GM12878 (cell line): ENCODE measurements around the gene CD70. TPM values are rescaled to one million over a fixed set of nuclear protein-coding genes. Genes with fewer than 3 reads are reported as not detected.

Source experiments
- ASH2L ChIP-seq: fragments of 300-600, 200-600 bp; sonication (generic); IDR thresholded peaks from 2 replicates; pipeline ENCODE4 v1.6.1; 2017; ENCODE audit warnings: low read depth, mild to moderate bottlenecking, borderline replicate concordance
- CEBPB ChIP-seq, 2 experiments: fragments of 150-350 bp in 1 of 2; IDR thresholded peaks; 2 replicates each; pipeline ENCODE4 v1.6.1; 2012 to 2014; ENCODE audit warnings: low read depth in 2 of 2, low read length in 2 of 2, borderline replicate concordance in 1 of 2, inconsistent platforms in 1 of 2
- CHD1 ChIP-seq: IDR thresholded peaks from 2 replicates; pipeline ENCODE4 v1.6.1; 2012; ENCODE audit warnings: low read depth, low read length, improper control_type of control experiment
- FOXK2 ChIP-seq: fragments of 450-650 bp; IDR thresholded peaks from 2 replicates; pipeline ENCODE4 v1.6.1; 2017; ENCODE audit warnings: mild to moderate bottlenecking, moderate library complexity
- MEF2A ChIP-seq: IDR thresholded peaks from 2 replicates; pipeline ENCODE4 v1.6.1; 2011; ENCODE audit warnings: low read depth, mild to moderate bottlenecking, low read length, moderate library complexity; ENCODE audit not compliant: insufficient read depth
- MYC ChIP-seq: IDR thresholded peaks from 2 replicates; pipeline ENCODE4 v1.6.1; 2011; ENCODE audit warnings: mild to moderate bottlenecking, low read length, moderate library complexity, inconsistent platforms; ENCODE audit not compliant: insufficient read depth, insufficient replicate concordance, insufficient read length, severe bottlenecking
- NFIC ChIP-seq: IDR thresholded peaks from 2 replicates; pipeline ENCODE4 v1.6.1; 2012; ENCODE audit warnings: low read depth, mild to moderate bottlenecking, inconsistent platforms, low read length, moderate library complexity
- NFXL1 ChIP-seq: fragments of 450-650 bp; IDR thresholded peaks from 2 replicates; pipeline ENCODE4 v1.6.1; 2017; ENCODE audit warnings: antibody characterized with exemption, mild to moderate bottlenecking, borderline replicate concordance
- NFYA ChIP-seq: IDR thresholded peaks from 2 replicates; pipeline ENCODE4 v1.6.1; 2011; ENCODE audit warnings: low read depth, mild to moderate bottlenecking, low read length, improper control_type of control experiment, borderline replicate concordance
- NR2C1 ChIP-seq: fragments of 450-650 bp; IDR thresholded peaks from 2 replicates; pipeline ENCODE4 v1.6.1; 2017; ENCODE audit warnings: antibody characterized with exemption, mild to moderate bottlenecking, moderate library complexity
- PAX8 ChIP-seq: fragments of 450-650 bp; IDR thresholded peaks from 2 replicates; pipeline ENCODE4 v1.6.1; 2017; ENCODE audit warnings: mild to moderate bottlenecking, moderate library complexity
- POLR2A ChIP-seq: IDR thresholded peaks from 2 replicates; pipeline ENCODE4 v1.6.1; 2011; ENCODE audit warnings: low read depth, mild to moderate bottlenecking, low read length
- SUZ12 ChIP-seq: fragments of 200-600 bp; sonication (generic); IDR thresholded peaks from one replicate; pipeline ENCODE4 v1.6.1; 2018; ENCODE audit warnings: antibody characterized with exemption, mild to moderate bottlenecking; ENCODE audit not compliant: unreplicated experiment
- TBL1XR1 ChIP-seq: IDR thresholded peaks from 2 replicates; pipeline ENCODE4 v1.6.1; 2012; ENCODE audit warnings: low read depth, low read length, improper control_type of control experiment
- TCF12 ChIP-seq: IDR thresholded peaks from 2 replicates; pipeline ENCODE4 v1.6.1; 2011; ENCODE audit warnings: low read depth, mild to moderate bottlenecking, low read length
- TCF7 ChIP-seq: IDR thresholded peaks from 2 replicates; pipeline ENCODE4 v1.6.1; 2014; ENCODE audit warnings: antibody characterized with exemption, borderline replicate concordance
- YBX1 ChIP-seq: fragments of 450-650 bp; IDR thresholded peaks from 2 replicates; pipeline ENCODE4 v1.6.1; 2016; ENCODE audit warnings: antibody characterized with exemption
- polyA plus RNA-seq, 11 experiments: library from polyadenylated mRNA; depleted of rRNA in 4 of 11; unstranded in 6 of 11; stranded (reverse) in 5 of 11; fragments of >200 nt; fragmentation: Nextera tagmentation in 4 of 11; fragmentation: Illumina TruSeq in 1 of 11; extraction: Ambion mirVana in 4 of 11; extraction: Trizol in 1 of 11; gene quantifications; 1 replicate in 1 of 11; 2 replicates in 10 of 11; pipeline versions ENCODE4 v1.2.1 to v1.2.3, GENCODE V29; 2011 to 2016; ENCODE audit warnings: inconsistent platforms in 2 of 11, missing spikeins in 2 of 11, low read depth in 1 of 11
- total RNA-seq, 4 experiments: library from RNA; depleted of rRNA in 3 of 4; stranded (reverse); fragments of >200 nt in 3 of 4; fragmentation: Illumina TruSeq in 1 of 4; extraction: Trizol in 1 of 4; gene quantifications; 2 replicates each; pipeline versions ENCODE4 v1.2.1 to v1.2.3, GENCODE V29; 2013 to 2021
- TF ChIP-seq, protein P1 (sequence below): fragments of 450-650 bp; IDR thresholded peaks from 2 replicates; pipeline ENCODE4 v1.6.1; 2018; ENCODE audit warnings: borderline replicate concordance, mild to moderate bottlenecking; ENCODE audit not compliant: partially characterized antibody
- TF ChIP-seq, protein P2 (sequence below): fragments of 150-350 bp; IDR thresholded peaks from 2 replicates; pipeline ENCODE4 v1.6.1; 2014; ENCODE audit warnings: mild to moderate bottlenecking, low read depth, low read length
- TF ChIP-seq, protein P3 (sequence below): fragments of 450-650 bp; IDR thresholded peaks from 2 replicates; pipeline ENCODE4 v1.6.1; 2016; ENCODE audit warnings: mild to moderate bottlenecking, moderate library complexity, borderline replicate concordance
- TF ChIP-seq, protein P4 (sequence below): fragments of 450-650 bp; IDR thresholded peaks from 2 replicates; pipeline ENCODE4 v1.6.1; 2017; ENCODE audit warnings: low read depth, mild to moderate bottlenecking, moderate library complexity

The CD70 gene
- total and polyA plus RNA-seq, 10 of the 15 experiments (the other 5 are each of a cell fraction or from before 2014, with no cell fraction given): 16.4 to 441 (median 265) TPM

DNA sequence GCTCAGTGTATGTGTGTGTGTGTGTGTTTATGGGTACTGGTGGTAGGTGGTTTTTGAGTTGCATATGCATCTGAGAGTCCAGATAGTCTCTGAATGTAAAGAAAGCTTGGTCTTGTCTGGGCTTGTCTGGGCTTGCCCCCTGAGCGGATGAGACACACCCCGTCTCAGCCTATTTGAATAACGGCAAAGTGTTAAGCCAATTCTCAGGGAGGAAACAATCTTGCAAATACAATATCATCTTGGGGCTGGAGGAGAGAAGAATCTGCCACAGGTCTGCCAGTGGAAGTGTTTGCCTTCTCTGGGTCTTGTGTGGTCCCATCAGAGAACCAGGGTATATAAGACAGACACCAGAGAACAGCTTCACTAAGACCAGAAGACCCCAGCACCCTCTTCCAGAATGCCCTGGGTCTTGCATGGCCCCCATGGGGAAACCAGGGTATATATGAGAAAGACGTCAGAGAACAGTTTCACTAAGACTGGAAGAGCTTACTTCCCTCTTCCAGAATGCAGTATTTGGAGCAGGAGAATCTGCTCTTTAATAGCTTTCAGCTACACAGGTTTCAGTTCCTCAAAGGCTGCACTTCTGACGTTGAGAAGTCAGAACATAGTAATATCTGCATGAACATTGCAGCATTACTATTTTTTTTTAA lies 13.3 kb downstream of the CD70 start (continued):
- TF ChIP-seq, protein P1, sequence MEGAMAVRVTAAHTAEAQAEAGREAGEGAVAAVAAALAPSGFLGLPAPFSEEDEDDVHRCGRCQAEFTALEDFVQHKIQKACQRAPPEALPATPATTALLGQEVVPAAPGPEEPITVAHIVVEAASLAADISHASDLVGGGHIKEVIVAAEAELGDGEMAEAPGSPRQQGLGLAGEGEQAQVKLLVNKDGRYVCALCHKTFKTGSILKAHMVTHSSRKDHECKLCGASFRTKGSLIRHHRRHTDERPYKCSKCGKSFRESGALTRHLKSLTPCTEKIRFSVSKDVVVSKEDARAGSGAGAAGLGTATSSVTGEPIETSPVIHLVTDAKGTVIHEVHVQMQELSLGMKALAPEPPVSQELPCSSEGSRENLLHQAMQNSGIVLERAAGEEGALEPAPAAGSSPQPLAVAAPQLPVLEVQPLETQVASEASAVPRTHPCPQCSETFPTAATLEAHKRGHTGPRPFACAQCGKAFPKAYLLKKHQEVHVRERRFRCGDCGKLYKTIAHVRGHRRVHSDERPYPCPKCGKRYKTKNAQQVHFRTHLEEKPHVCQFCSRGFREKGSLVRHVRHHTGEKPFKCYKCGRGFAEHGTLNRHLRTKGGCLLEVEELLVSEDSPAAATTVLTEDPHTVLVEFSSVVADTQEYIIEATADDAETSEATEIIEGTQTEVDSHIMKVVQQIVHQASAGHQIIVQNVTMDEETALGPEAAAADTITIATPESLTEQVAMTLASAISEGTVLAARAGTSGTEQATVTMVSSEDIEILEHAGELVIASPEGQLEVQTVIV: no peak
- TF ChIP-seq FOXK2 (no peak), TCF12 (peak; percentile 53), ASH2L (peak; percentile 89; the same call in 1 of the 2 replicates), CEBPB (IDR thresholded peaks at IDR 0.05; ENCODE audit: borderline replicate concordance in 1 of 2, low read depth in 2 of 2, low read length in 2 of 2) (no peak), PAX8 (peak; percentile 98), NFXL1 (no peak), CHD1 (peak; percentile 96), MEF2A (peak; percentile 71), POLR2A (peak; percentile 69), TCF7 (no peak), NR2C1 (no peak), NFYA (no peak), TBL1XR1 (peak; percentile 90; the same call in 1 of the 2 replicates), NFIC (peak; percentile 92), YBX1 (no peak), MYC (no peak), SUZ12 (no peak)
- TF ChIP-seq, protein P2, sequence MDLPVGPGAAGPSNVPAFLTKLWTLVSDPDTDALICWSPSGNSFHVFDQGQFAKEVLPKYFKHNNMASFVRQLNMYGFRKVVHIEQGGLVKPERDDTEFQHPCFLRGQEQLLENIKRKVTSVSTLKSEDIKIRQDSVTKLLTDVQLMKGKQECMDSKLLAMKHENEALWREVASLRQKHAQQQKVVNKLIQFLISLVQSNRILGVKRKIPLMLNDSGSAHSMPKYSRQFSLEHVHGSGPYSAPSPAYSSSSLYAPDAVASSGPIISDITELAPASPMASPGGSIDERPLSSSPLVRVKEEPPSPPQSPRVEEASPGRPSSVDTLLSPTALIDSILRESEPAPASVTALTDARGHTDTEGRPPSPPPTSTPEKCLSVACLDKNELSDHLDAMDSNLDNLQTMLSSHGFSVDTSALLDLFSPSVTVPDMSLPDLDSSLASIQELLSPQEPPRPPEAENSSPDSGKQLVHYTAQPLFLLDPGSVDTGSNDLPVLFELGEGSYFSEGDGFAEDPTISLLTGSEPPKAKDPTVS: no peak
- TF ChIP-seq, protein P3, sequence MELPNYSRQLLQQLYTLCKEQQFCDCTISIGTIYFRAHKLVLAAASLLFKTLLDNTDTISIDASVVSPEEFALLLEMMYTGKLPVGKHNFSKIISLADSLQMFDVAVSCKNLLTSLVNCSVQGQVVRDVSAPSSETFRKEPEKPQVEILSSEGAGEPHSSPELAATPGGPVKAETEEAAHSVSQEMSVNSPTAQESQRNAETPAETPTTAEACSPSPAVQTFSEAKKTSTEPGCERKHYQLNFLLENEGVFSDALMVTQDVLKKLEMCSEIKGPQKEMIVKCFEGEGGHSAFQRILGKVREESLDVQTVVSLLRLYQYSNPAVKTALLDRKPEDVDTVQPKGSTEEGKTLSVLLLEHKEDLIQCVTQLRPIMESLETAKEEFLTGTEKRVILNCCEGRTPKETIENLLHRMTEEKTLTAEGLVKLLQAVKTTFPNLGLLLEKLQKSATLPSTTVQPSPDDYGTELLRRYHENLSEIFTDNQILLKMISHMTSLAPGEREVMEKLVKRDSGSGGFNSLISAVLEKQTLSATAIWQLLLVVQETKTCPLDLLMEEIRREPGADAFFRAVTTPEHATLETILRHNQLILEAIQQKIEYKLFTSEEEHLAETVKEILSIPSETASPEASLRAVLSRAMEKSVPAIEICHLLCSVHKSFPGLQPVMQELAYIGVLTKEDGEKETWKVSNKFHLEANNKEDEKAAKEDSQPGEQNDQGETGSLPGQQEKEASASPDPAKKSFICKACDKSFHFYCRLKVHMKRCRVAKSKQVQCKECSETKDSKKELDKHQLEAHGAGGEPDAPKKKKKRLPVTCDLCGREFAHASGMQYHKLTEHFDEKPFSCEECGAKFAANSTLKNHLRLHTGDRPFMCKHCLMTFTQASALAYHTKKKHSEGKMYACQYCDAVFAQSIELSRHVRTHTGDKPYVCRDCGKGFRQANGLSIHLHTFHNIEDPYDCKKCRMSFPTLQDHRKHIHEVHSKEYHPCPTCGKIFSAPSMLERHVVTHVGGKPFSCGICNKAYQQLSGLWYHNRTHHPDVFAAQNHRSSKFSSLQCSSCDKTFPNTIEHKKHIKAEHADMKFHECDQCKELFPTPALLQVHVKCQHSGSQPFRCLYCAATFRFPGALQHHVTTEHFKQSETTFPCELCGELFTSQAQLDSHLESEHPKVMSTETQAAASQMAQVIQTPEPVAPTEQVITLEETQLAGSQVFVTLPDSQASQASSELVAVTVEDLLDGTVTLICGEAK: no peak; the same call in 1 of the 2 replicates
- TF ChIP-seq, protein P4, sequence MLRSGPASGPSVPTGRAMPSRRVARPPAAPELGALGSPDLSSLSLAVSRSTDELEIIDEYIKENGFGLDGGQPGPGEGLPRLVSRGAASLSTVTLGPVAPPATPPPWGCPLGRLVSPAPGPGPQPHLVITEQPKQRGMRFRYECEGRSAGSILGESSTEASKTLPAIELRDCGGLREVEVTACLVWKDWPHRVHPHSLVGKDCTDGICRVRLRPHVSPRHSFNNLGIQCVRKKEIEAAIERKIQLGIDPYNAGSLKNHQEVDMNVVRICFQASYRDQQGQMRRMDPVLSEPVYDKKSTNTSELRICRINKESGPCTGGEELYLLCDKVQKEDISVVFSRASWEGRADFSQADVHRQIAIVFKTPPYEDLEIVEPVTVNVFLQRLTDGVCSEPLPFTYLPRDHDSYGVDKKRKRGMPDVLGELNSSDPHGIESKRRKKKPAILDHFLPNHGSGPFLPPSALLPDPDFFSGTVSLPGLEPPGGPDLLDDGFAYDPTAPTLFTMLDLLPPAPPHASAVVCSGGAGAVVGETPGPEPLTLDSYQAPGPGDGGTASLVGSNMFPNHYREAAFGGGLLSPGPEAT: peak; percentile 98
